Suprapubic skin (tissue), 4 donors: ENCODE measurements around the gene GABRA5. TPM values are rescaled to one million over a fixed set of nuclear protein-coding genes. Genes with fewer than 3 reads are reported as not detected.
A peak's percentile ranks its signal among the peaks of the same experiment; 100 is the strongest.
"Not testable (repeated sequence)": the region's sequence is repeated elsewhere in the genome, so short reads cannot be mapped to it uniquely, and the experiment has no call there.

ENCODE experiments used
- DNase-seq, 2 donors: peaks; one replicate each; pipeline ENCODE4 v3.0.0-alpha.2; 2019; ENCODE audit warnings: low spot score in 2 of 2
- H3K27ac ChIP-seq: fragments of 200-600 bp; sonication (generic); one replicate; pipeline ENCODE4 v1.5.1; 2019
- H3K27me3 ChIP-seq: fragments of 200-600 bp; sonication (generic); one replicate; pipeline ENCODE4 v1.5.1; 2019
- H3K36me3 ChIP-seq: fragments of 200-600 bp; sonication (generic); one replicate; pipeline ENCODE4 v1.5.1; 2019
- H3K4me1 ChIP-seq: fragments of 200-600 bp; sonication (generic); one replicate; pipeline ENCODE4 v1.5.1; 2019
- H3K4me3 ChIP-seq: fragments of 200-600 bp; sonication (generic); one replicate; pipeline ENCODE4 v1.5.1; 2019; ENCODE audit warnings: mild to moderate bottlenecking
- H3K9me3 ChIP-seq: fragments of 200-600 bp; sonication (generic); one replicate; pipeline ENCODE4 v1.5.1; 2019
- CTCF ChIP-seq, 2 donors: fragments of 200-600 bp in 1 of 2; fragments of 450-650 bp in 1 of 2; sonication (generic) in 1 of 2; IDR thresholded peaks; one replicate each; pipeline ENCODE4 v1.5.1; 2016 to 2019; ENCODE audit warnings: antibody characterized with exemption in 2 of 2, mild to moderate bottlenecking in 1 of 2, moderate library complexity in 1 of 2
- EP300 ChIP-seq: sonication (generic); formaldehyde crosslinking; IDR thresholded peaks from one replicate; pipeline ENCODE4 v1.6.1; 2017; ENCODE audit warnings: antibody characterized with exemption
- POLR2A ChIP-seq, 2 donors: fragments of 450-650 bp; IDR thresholded peaks; one replicate each; pipeline ENCODE4 v1.6.1; 2017; ENCODE audit warnings: antibody characterized with exemption in 2 of 2, mild to moderate bottlenecking in 2 of 2, moderate library complexity in 2 of 2
- POLR2AphosphoS5 ChIP-seq, 3 donors: sonication (generic); formaldehyde crosslinking; IDR thresholded peaks; one replicate each; pipeline ENCODE4 v1.6.1; 2017; ENCODE audit warnings: antibody characterized with exemption in 3 of 3
- WGBS: methylation state at CpG from one replicate; pipeline ENCODE4 v1.1.5; 2018; 5-methylcytosine and 5-hydroxymethylcytosine counted together
- total RNA-seq, 4 donors: library from RNA; depleted of rRNA; stranded (reverse); fragments of >200 nt; gene quantifications; one replicate each; pipeline ENCODE4 v1.1.0, GENCODE V29; 2016

Gene GABRA5
- total RNA-seq, 4 donors from 2014 or later: not detected

DNA sequence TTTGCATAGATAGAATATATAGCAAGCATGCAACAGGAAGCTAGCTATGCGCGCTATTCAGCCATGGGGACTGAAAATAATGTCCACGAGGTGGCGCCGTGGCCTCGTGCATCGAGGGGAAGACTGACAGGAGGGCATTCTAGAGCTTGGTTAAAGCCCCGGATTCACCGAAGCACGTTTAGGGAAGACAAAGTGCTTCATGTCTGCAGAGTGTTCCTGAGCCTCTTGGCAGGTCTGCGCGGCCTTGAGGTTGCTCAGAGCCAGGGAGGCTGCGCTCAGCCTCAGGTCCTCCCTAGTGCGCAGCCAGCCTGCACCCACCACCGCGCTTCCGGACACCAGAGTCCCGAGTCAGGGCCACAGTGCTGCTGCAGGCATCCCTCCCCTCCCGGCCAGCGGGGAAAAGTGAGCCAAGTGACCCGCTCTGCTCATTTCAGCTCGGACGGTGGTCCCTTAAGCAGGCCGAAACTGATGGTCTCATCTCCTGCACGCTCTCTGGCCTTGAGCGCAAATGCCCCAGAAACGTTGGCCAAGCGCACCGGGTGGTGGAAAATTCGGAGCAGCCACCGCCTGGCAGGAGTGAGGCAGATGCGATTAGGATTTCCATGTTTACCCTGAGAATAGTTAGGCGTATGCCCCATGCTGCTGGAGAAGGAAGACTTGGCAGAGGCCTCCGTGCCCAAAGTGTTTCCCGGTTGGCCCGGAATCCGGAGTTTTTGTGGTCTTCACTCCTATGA lies 24.8 kb downstream of the GABRA5 start:
- TF ChIP-seq POLR2A (IDR thresholded peaks at IDR 0.05): no peak
- peak; percentile 21 to 69 for TF ChIP-seq CTCF (IDR thresholded peaks at IDR 0.05)
- TF ChIP-seq EP300: no peak
- TF ChIP-seq POLR2AphosphoS5 (IDR thresholded peaks at IDR 0.05): no peak
- WGBS: 9% methylated on average over 28 of the region's 37 CpGs
- H3K4me1 ChIP-seq: peaks cover 20% of the 10 kb centered on the region
- peak overlapping the region; percentile 40 for H3K4me3 ChIP-seq
- DNase-seq: no peak
- H3K36me3 ChIP-seq: no peaks in the 10 kb centered on the region
- H3K27me3 ChIP-seq: peaks cover 19% of the 10 kb centered on the region
- H3K9me3 ChIP-seq: no peaks in the 10 kb centered on the region
- no peak overlapping the region for H3K27ac ChIP-seq

GRCh38 chr15:26892182-26892518 lies 25.3 kb downstream of the GABRA5 start:
- no peak for DNase-seq
- Histone ChIP-seq H3K4me1 (peaks cover 20% of the 10 kb centered on the region), H3K9me3 (no peaks in the 10 kb centered on the region), H3K27ac (no peak overlapping the region), H3K27me3 (peaks cover 19% of the 10 kb centered on the region), H3K4me3 (peak overlapping the region; percentile 40), H3K36me3 (no peaks in the 10 kb centered on the region)
- TF ChIP-seq POLR2A (IDR thresholded peaks at IDR 0.05) (no peak), EP300 (no peak), POLR2AphosphoS5 (IDR thresholded peaks at IDR 0.05) (no peak), CTCF (IDR thresholded peaks at IDR 0.05) (no peak)
- 19% methylated on average over 22 of the region's 24 CpGs for WGBS

GRCh38 chr15:26892678-26893077 lies 25.8 kb downstream of the GABRA5 start:
- Histone ChIP-seq H3K4me3 (no peak overlapping the region), H3K27me3 (peaks cover 19% of the 10 kb centered on the region), H3K9me3 (no peaks in the 10 kb centered on the region), H3K27ac (no peak overlapping the region), H3K36me3 (no peaks in the 10 kb centered on the region), H3K4me1 (peaks cover 20% of the 10 kb centered on the region)
- 78% methylated on average over 14 of the region's 14 CpGs for WGBS
- no peak for DNase-seq
- TF ChIP-seq EP300 (no peak), POLR2AphosphoS5 (IDR thresholded peaks at IDR 0.05) (no peak), CTCF (IDR thresholded peaks at IDR 0.05) (no peak), POLR2A (IDR thresholded peaks at IDR 0.05) (no peak)

- Histone ChIP-seq H3K27ac (no peak overlapping the region), H3K9me3 (no peaks in the 10 kb centered on the region), H3K36me3 (no peaks in the 10 kb centered on the region), H3K27me3 (peaks cover 19% of the 10 kb centered on the region), H3K4me3 (no peak overlapping the region), H3K4me1 (peaks cover 17% of the 10 kb centered on the region)
- WGBS: 87% methylated on average over 17 of the region's 35 CpGs
- no peak for TF ChIP-seq EP300
- TF ChIP-seq CTCF (IDR thresholded peaks at IDR 0.05): no peak
- no peak for TF ChIP-seq POLR2AphosphoS5 (IDR thresholded peaks at IDR 0.05)
- DNase-seq: no peak
These were observed 26.6 kb downstream of the GABRA5 start for GRCh38 chr15:26893351-26894065.

DNA sequence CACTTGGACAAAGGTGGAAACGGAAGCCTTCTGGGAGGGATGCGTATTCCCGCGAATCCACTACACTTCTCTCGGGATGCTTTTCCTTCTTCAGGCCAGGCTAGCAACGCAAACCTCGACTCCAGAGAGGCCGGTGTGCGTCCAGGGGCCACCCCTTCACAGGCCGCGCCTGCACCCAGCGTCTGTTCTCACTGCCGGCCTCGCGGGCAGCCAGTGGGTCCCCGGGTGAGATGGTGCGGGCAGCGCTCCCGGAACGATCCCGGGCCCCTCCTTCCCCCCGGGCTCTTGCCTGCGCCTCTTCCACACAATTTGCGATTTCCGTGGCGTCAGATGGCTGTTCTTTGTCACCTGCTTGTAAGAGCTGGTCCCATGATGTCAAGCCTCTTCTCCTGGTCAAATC lies 27.3 kb downstream of the GABRA5 start:
- H3K36me3 ChIP-seq: no peaks in the 10 kb centered on the region
- 68% methylated on average over 26 of the region's 26 CpGs for WGBS
- peaks cover 2% of the 10 kb centered on the region for H3K9me3 ChIP-seq
- peaks cover 19% of the 10 kb centered on the region for H3K27me3 ChIP-seq
- TF ChIP-seq EP300 (no peak), POLR2AphosphoS5 (IDR thresholded peaks at IDR 0.05) (no peak), POLR2A (IDR thresholded peaks at IDR 0.05) (no peak), CTCF (IDR thresholded peaks at IDR 0.05) (no peak)
- H3K4me1 ChIP-seq: peaks cover 10% of the 10 kb centered on the region
- no peak for DNase-seq
- H3K4me3 ChIP-seq: no peak overlapping the region
- H3K27ac ChIP-seq: no peak overlapping the region

GRCh38 chr15:26895346-26895745 lies 28.5 kb downstream of the GABRA5 start:
- H3K4me1 ChIP-seq, H3K27ac ChIP-seq, H3K4me3 ChIP-seq, DNase-seq, H3K36me3 ChIP-seq: not testable (repeated sequence)
- 94% methylated on average over 19 of the region's 19 CpGs for WGBS
- Histone ChIP-seq H3K27me3 (peaks cover 19% of the 10 kb centered on the region), H3K9me3 (peaks cover 12% of the 10 kb centered on the region)
